ENCODE data around the gene MRGPRF.

Gene MRGPRF

DNA sequence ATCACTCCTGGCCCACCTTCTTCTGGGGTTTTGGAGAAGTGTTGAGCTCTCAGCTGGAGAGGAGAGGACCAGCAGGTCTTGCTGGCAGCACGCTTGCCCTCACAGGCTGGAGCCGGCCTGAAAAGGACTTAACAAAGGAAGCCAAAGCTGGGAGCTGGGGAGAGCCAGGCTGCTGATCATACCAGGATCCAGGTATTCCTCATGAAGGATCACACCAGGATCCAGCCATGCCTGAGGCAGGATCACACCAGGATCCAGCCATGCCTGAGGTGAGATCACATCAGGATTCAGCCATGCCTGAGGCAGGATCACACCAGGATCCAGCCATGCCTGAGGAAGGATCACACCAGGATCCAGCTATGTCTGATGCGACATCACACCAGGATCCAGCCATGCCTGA, 49.3 kb downstream of the MRGPRF start:
- DNase-seq (ENCODE audit: low read depth) = no peak

DNA sequence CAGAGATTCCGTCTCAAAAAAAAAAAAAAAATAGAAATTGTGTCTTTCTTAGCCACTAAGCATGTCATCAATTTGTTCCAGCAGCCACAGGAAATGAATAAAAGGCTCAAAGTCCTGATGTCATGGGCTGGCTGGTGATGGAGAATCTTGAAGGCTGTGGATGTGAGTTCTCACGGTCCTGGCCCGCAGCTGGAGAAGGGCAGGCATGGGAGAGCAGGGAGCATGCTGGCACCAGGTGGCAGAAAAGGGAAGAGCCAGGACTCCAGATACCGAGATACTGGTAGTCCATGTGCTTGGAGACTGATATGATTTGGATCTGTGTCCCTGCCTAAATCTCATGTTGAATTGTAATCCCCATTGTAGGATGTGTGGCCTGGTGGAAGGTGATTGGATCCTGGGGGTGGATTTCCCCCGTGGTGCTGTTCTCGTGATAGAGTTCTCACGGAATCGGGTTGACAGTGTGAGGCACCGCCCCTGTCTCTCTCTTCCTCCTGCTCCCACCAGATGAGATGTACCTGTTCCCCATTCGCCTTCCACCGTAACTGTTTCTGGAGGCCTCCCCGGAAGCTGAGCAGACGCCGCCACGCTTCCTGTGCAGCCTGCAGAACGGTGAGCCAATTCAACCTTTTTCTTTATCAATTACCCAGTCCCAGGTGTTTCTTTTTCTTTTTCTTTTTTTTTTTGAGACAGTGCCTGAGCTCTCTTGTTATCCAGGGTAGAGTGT, 50.4 kb downstream of the MRGPRF start:
- no peak for DNase-seq (ENCODE audit: low read depth)

DNA sequence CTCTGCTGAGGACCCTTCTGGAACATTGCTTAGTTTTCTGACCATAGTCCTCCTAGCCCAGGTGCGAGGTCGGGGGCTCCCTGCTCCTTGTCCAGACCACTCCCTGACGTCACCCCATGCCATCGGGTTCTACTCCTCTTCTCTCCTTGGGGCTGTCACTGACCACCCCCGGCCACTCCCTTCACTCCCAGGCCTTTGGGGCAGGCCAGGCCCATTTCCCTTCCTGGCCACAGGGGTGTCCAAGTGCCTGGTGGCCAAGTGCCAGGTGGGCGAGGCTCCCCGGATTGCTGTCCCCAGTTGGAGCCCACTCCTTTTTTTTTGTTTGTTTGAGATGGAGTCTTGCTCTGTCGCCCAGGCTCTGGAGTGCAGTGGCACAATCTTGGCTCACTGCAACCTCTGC, 51.8 kb downstream of the MRGPRF start:
- no peak for DNase-seq (ENCODE audit: low read depth)

DNA sequence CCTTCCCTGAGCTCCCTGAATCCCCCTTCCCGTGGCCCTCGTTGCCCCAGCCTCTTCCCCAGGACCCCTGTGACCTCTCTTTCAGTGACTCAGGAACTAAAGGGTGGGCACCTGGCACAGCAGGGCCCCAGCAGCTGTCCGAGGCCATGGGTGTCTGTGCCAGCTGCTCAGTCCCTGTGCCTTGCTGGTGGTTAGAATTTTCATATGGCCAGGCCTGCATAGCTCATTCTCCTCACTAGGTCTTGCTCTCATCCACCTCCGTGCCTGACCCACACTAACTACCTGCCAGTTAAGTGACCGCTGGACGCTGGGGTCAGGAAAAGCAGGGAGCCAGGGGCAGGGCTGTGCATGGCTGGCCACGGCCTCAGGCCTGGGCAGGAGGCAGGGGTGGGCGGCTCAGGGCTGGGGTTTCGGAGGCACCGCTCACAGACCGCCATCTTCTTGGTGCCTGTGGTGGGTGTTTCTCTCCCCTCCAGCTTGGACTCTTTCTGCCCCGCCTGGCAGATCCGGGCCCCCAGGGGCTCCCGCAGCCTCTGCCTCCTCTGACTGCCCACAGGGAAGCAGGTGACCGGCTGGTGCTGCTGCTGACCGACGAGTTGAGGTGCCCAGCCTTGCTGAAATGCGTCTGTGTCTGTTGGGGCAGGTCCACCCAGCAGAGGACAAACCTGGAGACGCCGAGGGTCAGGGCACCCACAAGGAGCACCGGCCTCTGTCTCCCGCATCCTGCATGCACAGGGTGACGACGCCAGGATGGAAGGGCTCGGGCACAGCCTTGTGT, 52.6 kb downstream of the MRGPRF start:
- no peak for DNase-seq (ENCODE audit: low read depth)

DNA sequence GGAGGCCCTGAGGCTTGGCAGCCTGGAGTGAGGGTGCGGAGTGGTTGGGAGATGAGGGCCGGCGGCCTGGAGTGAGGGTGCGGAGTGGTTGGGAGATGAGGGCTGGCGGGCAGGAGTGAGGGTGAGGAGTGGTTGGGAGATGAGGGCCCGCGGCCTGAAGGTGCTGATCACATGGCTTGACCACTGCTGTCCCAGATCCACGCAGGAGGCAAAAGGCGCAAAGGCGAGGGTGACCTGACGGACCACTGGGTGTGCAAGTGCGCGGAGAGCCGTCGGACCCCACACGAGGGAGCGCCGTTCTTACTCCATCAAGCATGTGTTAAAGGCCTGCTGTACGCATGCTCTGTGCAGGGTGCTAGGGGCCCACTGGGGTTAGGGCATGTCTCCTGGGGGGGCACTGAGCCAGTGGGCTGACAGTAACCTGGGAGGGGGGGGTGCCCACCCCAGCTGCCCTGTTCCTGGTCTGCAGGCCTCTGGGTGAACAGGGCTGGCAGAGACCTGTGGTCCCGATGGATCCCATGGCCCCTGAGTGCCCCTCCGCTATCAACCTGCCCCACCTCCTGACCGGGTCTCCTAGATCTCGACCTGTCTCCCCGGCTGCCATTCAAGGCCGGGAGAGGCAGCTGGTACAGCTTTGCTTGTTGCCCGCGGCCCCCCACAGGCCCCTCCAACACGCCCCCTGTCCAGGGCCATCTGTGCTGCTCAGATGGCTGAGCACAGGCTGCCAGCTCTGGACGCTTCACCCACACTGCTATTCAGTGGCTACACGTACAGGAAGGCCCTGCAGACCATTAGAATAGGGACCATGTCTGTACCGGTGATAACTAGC, 53.4 kb downstream of the MRGPRF start:
- DNase-seq (ENCODE audit: low read depth) = no peak

DNA sequence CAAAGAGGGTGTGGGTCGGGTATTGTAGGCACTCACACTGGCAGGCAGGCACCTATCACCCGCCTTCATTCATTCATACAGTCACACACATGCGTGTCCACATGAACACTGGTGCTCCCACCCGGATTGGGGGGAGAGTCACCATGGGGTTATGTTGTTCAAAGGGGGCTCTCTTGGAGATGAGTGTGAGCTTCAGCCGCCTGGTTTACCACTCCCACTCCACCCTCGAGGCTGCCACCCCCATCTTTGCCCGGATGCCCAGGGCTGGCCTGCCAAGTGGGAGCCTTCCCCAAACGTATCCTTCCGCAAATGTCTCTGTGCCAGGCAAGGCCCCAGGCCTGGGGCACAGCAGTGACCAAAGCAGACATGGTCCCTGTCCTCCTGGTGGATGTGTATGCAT, 54.8 kb downstream of the MRGPRF start:
- no peak for DNase-seq (ENCODE audit: low read depth)

DNA sequence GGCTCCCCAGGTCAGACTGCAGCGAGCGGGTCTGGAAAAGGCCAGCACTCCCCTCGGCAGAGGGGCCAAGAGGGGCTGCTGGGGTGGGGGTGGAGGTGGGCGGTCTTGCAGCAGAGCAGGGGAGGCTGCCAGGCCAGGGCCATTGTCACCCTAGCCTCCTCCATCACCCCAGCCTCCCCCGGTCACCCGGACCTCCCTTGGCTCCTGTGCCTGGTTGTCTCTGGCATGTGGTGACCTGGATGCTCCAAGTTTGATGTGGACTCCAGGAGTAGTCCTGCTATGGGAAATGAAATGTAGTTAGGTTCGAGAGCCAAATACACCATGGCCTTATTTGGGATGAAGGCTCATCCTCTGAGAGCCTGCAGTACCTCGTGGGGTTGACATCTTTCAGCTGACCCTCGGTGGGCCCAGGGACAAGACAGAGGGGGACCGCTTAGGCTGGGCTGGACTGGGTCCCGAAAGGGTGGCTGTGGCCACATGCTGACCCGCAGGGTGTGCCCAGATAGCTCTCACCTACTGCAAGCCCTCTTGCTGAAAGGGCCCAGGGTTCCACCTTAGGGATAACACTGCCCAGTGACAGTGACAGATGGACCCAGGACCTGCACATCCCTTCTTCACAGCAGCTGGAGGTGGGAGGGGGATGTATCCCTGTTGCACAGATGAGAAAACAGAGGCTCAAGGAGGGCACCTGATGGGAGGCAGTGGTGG, 56.3 kb downstream of the MRGPRF start:
- no peak for DNase-seq (ENCODE audit: low read depth)

DNA sequence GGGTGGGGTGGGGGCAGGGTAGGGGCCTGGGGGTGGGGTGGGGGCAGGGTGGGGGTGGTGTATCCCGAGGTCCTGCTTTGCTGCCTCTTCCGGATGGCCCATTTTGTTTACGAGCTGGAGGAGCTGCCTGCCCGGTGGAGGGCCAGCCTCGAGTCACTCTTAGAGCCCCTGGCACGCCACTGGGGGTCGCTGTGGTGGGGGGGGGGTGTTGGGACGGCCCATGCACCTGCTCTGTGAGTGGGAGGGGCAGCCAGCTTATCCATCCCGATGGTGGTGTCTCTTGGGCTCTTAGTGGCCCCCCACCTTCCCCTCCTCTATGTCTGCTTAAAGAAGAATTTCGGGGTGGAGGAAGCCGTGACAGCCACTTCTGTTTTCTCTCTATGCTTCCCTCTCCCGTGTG, 56.9 kb downstream of the MRGPRF start:
- DNase-seq (ENCODE audit: low read depth) = no peak

DNA sequence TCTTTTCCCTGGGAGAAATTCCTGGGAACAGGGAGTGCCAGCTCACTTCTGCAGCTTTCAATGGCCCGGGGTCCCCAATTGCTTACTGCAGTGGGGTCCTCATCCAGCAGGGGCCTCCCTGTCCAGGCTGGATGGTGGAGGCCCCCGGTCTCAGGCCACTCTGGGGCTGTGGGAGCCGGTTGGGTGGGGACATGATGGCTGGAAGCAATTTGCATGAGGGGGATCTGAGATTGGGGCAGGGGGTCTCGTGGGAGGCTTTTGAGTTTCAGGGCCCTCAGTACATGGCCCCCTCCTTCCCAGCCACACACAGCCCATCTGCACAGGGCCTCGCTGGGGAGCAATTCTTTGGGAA, 57.5 kb downstream of the MRGPRF start:
- DNase-seq (ENCODE audit: low read depth) = no peak

DNA sequence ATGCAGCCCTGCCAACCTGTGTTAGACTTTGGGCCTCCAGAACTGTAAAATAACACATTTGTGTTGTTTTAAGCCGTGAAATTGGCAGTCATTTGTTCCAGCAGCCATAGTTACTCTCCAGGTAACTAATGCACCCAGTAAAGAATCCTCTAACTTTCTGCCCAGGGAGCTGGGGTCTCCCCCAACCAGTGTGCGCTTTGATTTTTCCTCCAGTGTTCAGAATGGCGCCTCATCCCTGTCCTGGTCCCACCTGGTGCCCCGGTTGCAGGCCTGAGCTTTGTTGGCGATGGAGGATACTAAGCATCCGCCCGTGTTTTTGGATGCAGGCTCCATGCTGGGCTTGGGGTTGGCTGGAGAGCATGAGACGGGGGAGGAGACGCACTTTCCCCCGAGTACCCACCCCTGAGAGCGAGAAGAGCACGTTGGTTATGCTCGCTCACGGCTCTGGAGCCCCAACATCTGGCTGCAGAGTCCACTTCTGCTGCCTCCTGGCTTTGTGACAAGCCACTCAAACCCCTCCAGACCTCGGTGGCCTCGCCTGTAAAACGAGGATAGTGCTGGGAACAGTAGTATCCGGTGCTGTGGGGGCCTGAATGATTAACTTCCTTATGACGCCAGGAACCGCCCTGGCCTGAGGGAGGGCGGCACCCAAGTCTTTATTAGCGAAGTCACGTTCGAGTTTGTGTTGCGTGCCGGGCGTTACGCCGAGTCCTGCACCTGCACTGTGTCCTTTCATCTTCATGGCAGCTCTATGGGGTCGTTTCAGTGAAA, 58.0 kb downstream of the MRGPRF start:
- DNase-seq (ENCODE audit: low read depth) = no peak

All from activated T-cell treated with anti-CD3 and anti-CD28 coated beads for 24 hours (primary cell).